ENCODE results near the gene NAA80. TPM values are rescaled to one million over a fixed set of nuclear protein-coding genes. Genes with fewer than 3 reads are reported as not detected.

NAA80 gene
- total and polyA plus RNA-seq, 2 of the 13 experiments (the other 11 are each of a cell fraction or from before 2014, with no cell fraction given): 3.4 to 8.7 TPM

DNA sequence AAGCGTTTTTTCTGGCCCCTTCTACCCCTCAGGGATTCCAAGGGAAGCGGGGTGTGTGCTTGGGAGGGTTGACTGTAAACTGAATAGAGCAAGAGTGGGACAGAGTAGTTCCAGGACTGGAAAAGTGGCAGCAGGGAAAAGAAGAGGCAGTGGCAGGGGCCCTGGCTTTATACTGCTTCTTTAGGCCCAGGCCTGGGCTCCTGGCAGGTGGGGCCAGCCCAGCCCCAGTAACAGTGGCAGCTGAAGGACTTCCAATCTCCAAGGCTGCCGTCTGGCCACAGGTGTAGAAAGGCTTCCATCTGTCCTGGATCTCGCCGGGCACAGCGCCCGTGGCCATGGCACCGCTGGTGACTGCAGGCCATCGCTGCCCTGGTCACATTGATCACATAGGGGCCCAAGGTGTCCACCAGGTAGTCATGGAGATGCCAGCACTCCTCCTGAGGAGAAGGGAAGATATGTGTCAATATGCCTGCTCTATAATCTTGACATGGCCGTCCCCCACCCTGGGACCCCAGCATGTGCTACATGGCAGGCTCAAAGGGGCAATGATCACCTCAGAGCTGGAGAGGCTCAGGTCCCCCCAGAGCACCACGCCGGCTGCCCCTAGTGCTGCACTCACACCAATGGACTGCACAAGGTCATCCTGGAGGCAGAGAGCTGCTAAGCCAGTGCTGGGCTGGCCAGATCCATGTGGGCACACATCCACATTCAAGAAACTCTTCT lies 6.0 kb downstream of the NAA80 start (continued):
- TF ChIP-seq, protein P1, sequence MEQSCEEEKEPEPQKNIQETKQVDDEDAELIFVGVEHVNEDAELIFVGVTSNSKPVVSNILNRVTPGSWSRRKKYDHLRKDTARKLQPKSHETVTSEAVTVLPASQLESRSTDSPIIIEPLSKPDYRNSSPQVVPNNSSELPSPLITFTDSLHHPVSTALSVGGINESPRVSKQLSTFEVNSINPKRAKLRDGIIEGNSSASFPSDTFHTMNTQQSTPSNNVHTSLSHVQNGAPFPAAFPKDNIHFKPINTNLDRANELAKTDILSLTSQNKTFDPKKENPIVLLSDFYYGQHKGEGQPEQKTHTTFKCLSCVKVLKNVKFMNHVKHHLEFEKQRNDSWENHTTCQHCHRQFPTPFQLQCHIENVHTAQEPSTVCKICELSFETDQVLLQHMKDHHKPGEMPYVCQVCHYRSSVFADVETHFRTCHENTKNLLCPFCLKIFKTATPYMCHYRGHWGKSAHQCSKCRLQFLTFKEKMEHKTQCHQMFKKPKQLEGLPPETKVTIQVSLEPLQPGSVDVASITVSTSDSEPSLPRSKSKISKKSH (CRISPR knock-in tag; IDR thresholded peaks at IDR 0.05; ENCODE audit: borderline replicate concordance): 0 out of 2 replicates have a peak, but pooled peaks have one; percentile 35

DNA sequence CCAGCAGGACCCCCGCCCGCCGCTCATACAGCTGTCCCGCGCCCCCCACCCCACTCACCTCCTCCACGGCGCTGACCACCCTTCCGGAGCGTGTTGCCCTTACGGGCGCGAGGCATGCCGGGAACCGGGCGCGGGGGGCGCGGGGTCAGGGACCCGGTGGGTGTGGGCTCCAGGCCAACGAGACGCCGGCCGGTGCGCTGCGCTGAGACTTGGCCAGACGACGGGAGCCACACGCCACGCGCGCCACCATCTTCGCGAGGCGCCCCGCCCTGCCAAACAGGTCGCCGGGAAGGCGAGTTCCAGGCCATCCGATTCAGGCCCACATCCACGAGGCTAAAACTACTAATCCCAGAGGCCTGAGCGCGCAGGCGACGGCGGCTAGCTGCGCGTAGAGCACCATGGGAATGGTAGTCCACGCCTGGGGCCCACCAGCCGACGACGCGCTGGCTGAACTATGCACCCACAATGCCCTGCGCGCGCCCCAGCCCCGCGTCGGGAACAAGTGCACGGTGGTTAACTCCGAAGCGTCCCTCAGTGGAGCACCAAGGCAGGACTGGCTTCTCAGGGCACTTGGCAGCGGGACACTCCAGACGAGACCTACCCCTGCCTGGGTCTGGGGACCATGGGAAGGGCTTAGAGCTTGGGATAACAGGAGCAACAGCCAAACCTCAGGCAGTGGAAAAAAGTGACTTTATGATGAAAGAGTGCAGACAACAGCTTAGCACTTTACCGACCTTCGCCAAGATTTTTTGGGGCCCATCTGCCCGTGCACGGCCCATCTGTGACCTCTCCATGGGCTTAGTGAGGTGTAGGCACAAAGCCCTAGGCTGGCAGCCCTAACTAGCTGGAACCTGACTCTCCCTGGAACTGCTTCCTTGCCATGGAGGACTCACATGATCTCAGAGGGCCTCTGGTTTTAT lies 6.8 kb downstream of the NAA80 start, which contains the start of gene IFRD2:
Gene IFRD2 (minus strand): TSS at position 271 of the 920 bp plus-strand sequence. CDS start 155 bp downstream, at position 116.
- H2AFZ ChIP-seq (ENCODE audit: low read length): no peak within 1 kb of the TSS
- no peak for TF ChIP-seq ETV6 (CRISPR knock-in tag; conservative IDR thresholded peaks at IDR 0.05)
- peak; percentile 30; the same call in 1 of the 2 replicates for TF ChIP-seq KDM5A (IDR thresholded peaks at IDR 0.05; ENCODE audit: borderline replicate concordance, low read length)
- TF ChIP-seq ZNF333 (CRISPR knock-in tag; IDR thresholded peaks at IDR 0.05; ENCODE audit: borderline replicate concordance): 0 out of 2 replicates have a peak, but pooled peaks have one; percentile 74
- TF ChIP-seq HMG20B (CRISPR knock-in tag; conservative IDR thresholded peaks at IDR 0.05): no peak; the same call in 1 of the 2 replicates
- TF ChIP-seq ZSCAN31 (CRISPR knock-in tag; IDR thresholded peaks at IDR 0.05; ENCODE audit: low read depth): peak; percentile 86
- TF ChIP-seq POLR2A (IDR thresholded peaks at IDR 0.05; ENCODE audit: insufficient read depth in 1 of 2, low read depth in 2 of 2, low read length in 2 of 2): peak in 1 of 2 experiments; percentile 73; a peak in 2 of 4 replicates
- TF ChIP-seq, protein P2, sequence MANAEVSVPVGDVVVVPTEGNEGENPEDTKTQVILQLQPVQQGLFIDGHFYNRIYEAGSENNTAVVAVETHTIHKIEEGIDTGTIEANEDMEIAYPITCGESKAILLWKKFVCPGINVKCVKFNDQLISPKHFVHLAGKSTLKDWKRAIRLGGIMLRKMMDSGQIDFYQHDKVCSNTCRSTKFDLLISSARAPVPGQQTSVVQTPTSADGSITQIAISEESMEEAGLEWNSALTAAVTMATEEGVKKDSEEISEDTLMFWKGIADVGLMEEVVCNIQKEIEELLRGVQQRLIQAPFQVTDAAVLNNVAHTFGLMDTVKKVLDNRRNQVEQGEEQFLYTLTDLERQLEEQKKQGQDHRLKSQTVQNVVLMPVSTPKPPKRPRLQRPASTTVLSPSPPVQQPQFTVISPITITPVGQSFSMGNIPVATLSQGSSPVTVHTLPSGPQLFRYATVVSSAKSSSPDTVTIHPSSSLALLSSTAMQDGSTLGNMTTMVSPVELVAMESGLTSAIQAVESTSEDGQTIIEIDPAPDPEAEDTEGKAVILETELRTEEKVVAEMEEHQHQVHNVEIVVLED (CRISPR knock-in tag; IDR thresholded peaks at IDR 0.05; ENCODE audit: borderline replicate concordance): peak; percentile 99
- peak; percentile 76 for TF ChIP-seq ZNF891 (CRISPR knock-in tag; IDR thresholded peaks at IDR 0.05)
- TF ChIP-seq NCOR1 (IDR thresholded peaks at IDR 0.05; ENCODE audit: borderline replicate concordance, low read length): peak; percentile 51; the same call in 1 of the 2 replicates
- no peak for TF ChIP-seq ZNF430 (CRISPR knock-in tag; IDR thresholded peaks at IDR 0.05)
- peak; percentile 78; the same call in 1 of the 2 replicates for TF ChIP-seq AKAP8 (CRISPR knock-in tag; IDR thresholded peaks at IDR 0.05)
- peak; percentile 57 for TF ChIP-seq NFYB (CRISPR knock-in tag; IDR thresholded peaks at IDR 0.05)
- peak; percentile 63; the same call in 1 of the 2 replicates for TF ChIP-seq MIER3 (CRISPR knock-in tag; IDR thresholded peaks at IDR 0.05; ENCODE audit: borderline replicate concordance)
- TF ChIP-seq SOX13 (IDR thresholded peaks at IDR 0.05): no peak
- TF ChIP-seq SOX13 (CRISPR knock-in tag; conservative IDR thresholded peaks at IDR 0.05 in 1 of 2, IDR thresholded peaks at IDR 0.05 in 1 of 2): peak in 1 of 2 experiments; percentile 22; a peak in 2 of 4 replicates
- TF ChIP-seq CENPT (CRISPR knock-in tag; IDR thresholded peaks at IDR 0.05; ENCODE audit: low read depth): no peak

More for the DNA sequence above, 6.8 kb downstream of the NAA80 start, which contains the start of gene IFRD2:
- Histone ChIP-seq H3K27ac (ENCODE audit: extremely low read length, insufficient read depth, low read length) (peak within 1 kb of the TSS; percentile 73), H3K79me2 (ENCODE audit: insufficient read depth, low read length) (peaks cover 15% of the 10 kb centered on the region), H3K4me1 (ENCODE audit: insufficient read depth, low read length) (peaks cover 33% of the 10 kb centered on the region), H3K4me2 (ENCODE audit: low read depth, low read length) (peak within 1 kb of the TSS; percentile 98), H3K36me3 (replicated peaks in 1 of 2; ENCODE audit: control insufficient read depth in 1 of 2, insufficient read depth in 2 of 2, low read length in 2 of 2) (peaks cover 21 to 34% of the 10 kb centered on the region in 2 experiments), H3K9me3 (ENCODE audit: low read length) (no peaks in the 10 kb centered on the region), H3K27me3 (ENCODE audit: control insufficient read depth in 1 of 2, insufficient read depth in 2 of 2, low read length in 2 of 2) (no peaks in the 10 kb centered on the region), H3K4me3 (replicated peaks in 1 of 3; ENCODE audit: insufficient read depth in 1 of 3, low read depth in 2 of 3, low read length in 3 of 3) (peak within 1 kb of the TSS; percentile 60 to 92 (median 85)), H3K9ac (ENCODE audit: insufficient read depth, low read depth, low read length) (peak within 1 kb of the TSS; percentile 83), H4K20me1 (ENCODE audit: insufficient read depth, low read length) (no peaks in the 10 kb centered on the region)
- peak; percentile 96 for FAIRE-seq
- TSS peak; percentile 97 for BruUV-seq (replicated peaks)
- POLR2A ChIA-PET: interaction anchor here (1.0 to 3.4 kb wide), 18 partner anchors 10 to 97 kb away, joined by 3 to 36 read pairs (median 8); partner anchors contain the start of genes GNAI2, HYAL1, HYAL2 and LSMEM2
- ATAC-seq: peak; percentile 91
- in situ Hi-C loops (cut with HindIII; ENCODE audit: extremely low pct_ligation_motif_present, low pct_unique_long_range_greater_than_20kb): no loop called here
- 12% methylated on average over 6 of the region's 67 CpGs for WGBS (ENCODE audit: low lambda C conversion rate)
- intact Hi-C loops (cut with micrococcal nuclease; ENCODE audit: unreplicated experiment): no loop called here
- CTCF ChIA-PET (ENCODE audit: low intra/inter-chr PET ratio, low total read pairs): interaction anchor here (1.9 kb wide), 1 partner anchor 32 kb away, joined by 4 read pairs; no protein-coding TSS in a partner anchor
- DNase-seq (ENCODE audit: low spot score): peak; percentile 95
